Astrocyte (in vitro differentiated cells and primary cell): ENCODE results near the gene GRK5. TPM values are rescaled to one million over a fixed set of nuclear protein-coding genes. Genes with fewer than 3 reads are reported as not detected.
A peak's percentile ranks its signal among the peaks of the same experiment; 100 is the strongest.

Experiments used
- DNase-seq: peaks from one replicate; pipeline ENCODE4 v3.0.0-alpha.2; 2010; ENCODE audit warnings: low read depth
- FAIRE-seq: peaks from 2 replicates; lab custom pipeline; 2011; peaks lifted over from hg19 to GRCh38; lab: Jason Lieb, UNC
- H2AFZ ChIP-seq: 2 replicates; pipeline ENCODE4 v1.6.0; 2012; ENCODE audit warnings: low read depth, low read length, inconsistent platforms
- H3K27ac ChIP-seq: 2 replicates; pipeline ENCODE4 v1.5.1; 2011; ENCODE audit warnings: low read depth, low read length, inconsistent platforms
- H3K27me3 ChIP-seq: 2 replicates; pipeline ENCODE4 v1.6.0; 2011; ENCODE audit warnings: low read length, inconsistent platforms; ENCODE audit not compliant: insufficient read depth
- H3K36me3 ChIP-seq: 2 replicates; pipeline ENCODE4 v1.5.1; 2011; ENCODE audit warnings: low read length, inconsistent platforms; ENCODE audit not compliant: insufficient read depth
- H3K4me1 ChIP-seq: 2 replicates; pipeline ENCODE4 v1.5.1; 2011; ENCODE audit warnings: low read length, inconsistent platforms; ENCODE audit not compliant: insufficient read depth
- H3K4me2 ChIP-seq: 2 replicates; pipeline ENCODE4 v1.6.0; 2012; ENCODE audit warnings: low read length, inconsistent platforms
- H3K4me3 ChIP-seq: 2 replicates; pipeline ENCODE4 v1.5.1; 2011; ENCODE audit warnings: low read depth, mild to moderate bottlenecking, low read length, inconsistent platforms; ENCODE audit not compliant: insufficient read depth
- H3K79me2 ChIP-seq: 2 replicates; pipeline ENCODE4 v1.6.0; 2012; ENCODE audit warnings: mild to moderate bottlenecking, low read length, inconsistent platforms; ENCODE audit not compliant: insufficient read depth
- H3K9ac ChIP-seq: 2 replicates; pipeline ENCODE4 v1.6.0; 2012; ENCODE audit warnings: mild to moderate bottlenecking, low read length, inconsistent platforms
- H3K9me3 ChIP-seq: 2 replicates; pipeline ENCODE4 v1.5.1; 2012; ENCODE audit warnings: low read depth, mild to moderate bottlenecking, low read length, inconsistent platforms; ENCODE audit not compliant: insufficient read depth
- H4K20me1 ChIP-seq: 2 replicates; pipeline ENCODE4 v1.6.0; 2012; ENCODE audit warnings: low read length, inconsistent platforms; ENCODE audit not compliant: insufficient read depth
- H3K27ac Mint-ChIP-seq: one replicate; pipeline ENCODE4 v1.8.0; 2021; ENCODE audit warnings: mild to moderate bottlenecking, mixed read lengths; ENCODE audit not compliant: unreplicated experiment
- H3K27me3 Mint-ChIP-seq: one replicate; pipeline ENCODE4 v1.8.0; 2021; ENCODE audit warnings: low read depth, mixed read lengths; ENCODE audit not compliant: unreplicated experiment
- H3K36me3 Mint-ChIP-seq: one replicate; pipeline ENCODE4 v1.8.0; 2021; ENCODE audit warnings: low read depth, mixed read lengths; ENCODE audit not compliant: unreplicated experiment
- H3K4me1 Mint-ChIP-seq: one replicate; pipeline ENCODE4 v1.8.0; 2021; ENCODE audit warnings: low read depth, mixed read lengths; ENCODE audit not compliant: unreplicated experiment
- H3K4me3 Mint-ChIP-seq: one replicate; pipeline ENCODE4 v1.8.0; 2021; ENCODE audit warnings: mild to moderate bottlenecking, moderate library complexity, mixed read lengths; ENCODE audit not compliant: unreplicated experiment
- H3K9me3 Mint-ChIP-seq: one replicate; pipeline ENCODE4 v1.8.0; 2021; ENCODE audit warnings: mild to moderate bottlenecking, mixed read lengths; ENCODE audit not compliant: unreplicated experiment
- EZH2 ChIP-seq: IDR thresholded peaks from 2 replicates; pipeline ENCODE4 v1.6.1; 2012; ENCODE audit warnings: mild to moderate bottlenecking, low read length, inconsistent platforms; ENCODE audit not compliant: insufficient read depth
- total RNA-seq: library from RNA; stranded (reverse); gene quantifications from 2 replicates; pipeline ENCODE4 v1.2.1, GENCODE V29; 2021
- TF ChIP-seq, protein P1 (sequence below): IDR thresholded peaks from 2 replicates; pipeline ENCODE4 v1.5.1; 2011; ENCODE audit warnings: low read depth, mild to moderate bottlenecking, inconsistent platforms, low read length, moderate library complexity; ENCODE audit not compliant: insufficient read depth

The GRK5 gene
- total RNA-seq, 1 donor from 2014 or later: 8.5 TPM

DNA sequence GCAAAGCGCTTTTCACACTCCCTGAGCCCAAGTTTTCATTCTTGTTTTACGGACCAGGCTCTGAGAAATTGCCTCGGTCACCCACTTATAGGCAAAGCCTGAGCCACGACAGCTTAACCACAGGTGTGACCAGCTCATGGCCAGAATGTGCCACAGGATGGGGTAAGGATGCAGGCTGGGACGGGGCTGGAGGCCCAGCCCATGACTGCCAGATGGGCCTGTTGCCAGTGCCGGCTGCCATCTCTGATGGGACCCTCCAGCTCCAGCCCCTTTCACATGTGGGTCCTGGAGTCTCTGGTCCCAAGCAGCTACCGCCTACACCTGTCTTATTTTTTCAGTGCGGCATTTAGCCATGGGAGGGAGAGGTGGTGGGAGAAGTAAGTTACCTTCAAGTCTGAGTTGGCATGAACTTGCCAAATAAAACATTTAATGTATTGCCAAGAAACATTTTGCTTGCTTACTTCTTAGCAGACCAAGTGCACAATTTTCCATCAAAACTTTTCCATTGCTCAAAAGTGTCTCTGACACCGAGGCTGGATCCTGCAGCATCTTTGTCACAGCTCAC lies 142.6 kb downstream of the GRK5 start:
- no peak overlapping the region for H3K4me3 Mint-ChIP-seq
- Histone ChIP-seq H2AFZ (no peak overlapping the region), H3K9me3 (no peaks in the 10 kb centered on the region), H3K79me2 (no peaks in the 10 kb centered on the region), H3K4me3 (no peak overlapping the region), H3K4me2 (no peak overlapping the region), H3K27me3 (no peaks in the 10 kb centered on the region), H4K20me1 (peaks cover 11% of the 10 kb centered on the region), H3K9ac (no peak overlapping the region), H3K36me3 (no peaks in the 10 kb centered on the region), H3K4me1 (peaks cover 4% of the 10 kb centered on the region), H3K27ac (no peak overlapping the region)
- no peak overlapping the region for H3K27ac Mint-ChIP-seq
- no peak for FAIRE-seq
- peaks cover 9% of the 10 kb centered on the region for H3K9me3 Mint-ChIP-seq
- DNase-seq: no peak
- TF ChIP-seq, protein P1, sequence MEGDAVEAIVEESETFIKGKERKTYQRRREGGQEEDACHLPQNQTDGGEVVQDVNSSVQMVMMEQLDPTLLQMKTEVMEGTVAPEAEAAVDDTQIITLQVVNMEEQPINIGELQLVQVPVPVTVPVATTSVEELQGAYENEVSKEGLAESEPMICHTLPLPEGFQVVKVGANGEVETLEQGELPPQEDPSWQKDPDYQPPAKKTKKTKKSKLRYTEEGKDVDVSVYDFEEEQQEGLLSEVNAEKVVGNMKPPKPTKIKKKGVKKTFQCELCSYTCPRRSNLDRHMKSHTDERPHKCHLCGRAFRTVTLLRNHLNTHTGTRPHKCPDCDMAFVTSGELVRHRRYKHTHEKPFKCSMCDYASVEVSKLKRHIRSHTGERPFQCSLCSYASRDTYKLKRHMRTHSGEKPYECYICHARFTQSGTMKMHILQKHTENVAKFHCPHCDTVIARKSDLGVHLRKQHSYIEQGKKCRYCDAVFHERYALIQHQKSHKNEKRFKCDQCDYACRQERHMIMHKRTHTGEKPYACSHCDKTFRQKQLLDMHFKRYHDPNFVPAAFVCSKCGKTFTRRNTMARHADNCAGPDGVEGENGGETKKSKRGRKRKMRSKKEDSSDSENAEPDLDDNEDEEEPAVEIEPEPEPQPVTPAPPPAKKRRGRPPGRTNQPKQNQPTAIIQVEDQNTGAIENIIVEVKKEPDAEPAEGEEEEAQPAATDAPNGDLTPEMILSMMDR: no peak
- TF ChIP-seq EZH2: no peak
- H3K4me1 Mint-ChIP-seq: peaks cover 2% of the 10 kb centered on the region
- no peaks in the 10 kb centered on the region for H3K36me3 Mint-ChIP-seq
- H3K27me3 Mint-ChIP-seq: peaks cover 4% of the 10 kb centered on the region

DNA sequence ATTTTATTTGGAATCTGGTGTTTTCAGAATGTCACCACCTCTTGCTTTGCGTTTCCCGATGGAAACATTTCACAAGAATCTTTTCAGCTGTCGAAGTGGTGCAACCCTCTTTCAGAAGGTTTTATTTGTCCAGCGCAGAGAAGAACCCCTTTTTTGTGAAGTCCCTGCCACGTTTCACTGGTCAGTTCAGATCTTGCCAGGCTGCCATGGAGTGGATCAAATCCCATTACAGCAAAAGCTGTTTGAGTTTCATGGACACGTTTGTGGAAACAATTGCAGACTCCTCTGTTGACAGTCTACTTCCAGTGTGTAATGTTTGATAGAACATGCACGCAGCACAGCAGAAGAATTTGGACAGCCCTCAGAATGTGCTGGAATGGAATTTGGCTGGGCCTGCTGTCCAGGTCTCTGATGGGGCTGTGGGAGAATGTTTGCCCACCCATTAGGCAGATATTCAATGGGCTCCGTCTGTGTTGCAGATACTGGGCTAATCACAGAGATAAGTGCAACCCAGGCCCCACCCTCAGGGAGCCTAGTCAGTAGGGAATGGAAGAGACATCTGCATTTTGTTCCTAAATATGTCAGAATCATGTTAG lies 143.2 kb downstream of the GRK5 start:
- Mint-ChIP-seq H3K4me1 (peaks cover 2% of the 10 kb centered on the region), H3K9me3 (peaks cover 9% of the 10 kb centered on the region), H3K27ac (no peak overlapping the region), H3K36me3 (no peaks in the 10 kb centered on the region), H3K4me3 (no peak overlapping the region), H3K27me3 (no peaks in the 10 kb centered on the region)
- H4K20me1 ChIP-seq: peaks cover 11% of the 10 kb centered on the region
- no peak overlapping the region for H2AFZ ChIP-seq
- peaks cover 4% of the 10 kb centered on the region for H3K4me1 ChIP-seq
- FAIRE-seq (no peak), DNase-seq (peak; percentile 74)
- no peaks in the 10 kb centered on the region for H3K9me3 ChIP-seq
- no peak overlapping the region for H3K4me3 ChIP-seq
- no peaks in the 10 kb centered on the region for H3K27me3 ChIP-seq
- no peak overlapping the region for H3K27ac ChIP-seq
- no peak overlapping the region for H3K9ac ChIP-seq
- no peaks in the 10 kb centered on the region for H3K79me2 ChIP-seq
- TF ChIP-seq, protein P1: no peak
- TF ChIP-seq EZH2: no peak
- no peaks in the 10 kb centered on the region for H3K36me3 ChIP-seq
- H3K4me2 ChIP-seq: no peak overlapping the region

DNA sequence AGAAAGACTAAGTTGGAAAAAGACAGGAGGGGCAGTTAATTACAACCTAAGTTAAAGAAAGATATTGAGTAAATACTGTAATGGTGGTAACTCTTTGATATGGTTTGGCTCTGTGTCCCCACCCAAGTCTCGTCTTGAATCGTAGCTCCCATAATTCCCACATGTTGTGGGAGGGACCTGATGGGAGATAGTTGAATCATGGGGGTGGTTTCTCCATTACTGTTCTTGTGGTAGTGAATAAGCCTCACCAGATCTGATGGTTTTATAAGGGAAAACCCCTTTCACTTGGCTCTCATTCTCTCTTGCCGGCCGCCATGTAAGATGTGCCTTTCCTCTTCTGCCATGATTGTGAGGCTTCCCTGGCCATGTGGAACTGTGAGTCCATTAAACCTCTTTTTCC lies 143.8 kb downstream of the GRK5 start:
- no peak overlapping the region for H2AFZ ChIP-seq
- H3K4me3 ChIP-seq: no peak overlapping the region
- peaks cover 2% of the 10 kb centered on the region for H3K4me1 Mint-ChIP-seq
- H3K79me2 ChIP-seq: no peaks in the 10 kb centered on the region
- peaks cover 9% of the 10 kb centered on the region for H3K9me3 Mint-ChIP-seq
- H3K27me3 Mint-ChIP-seq: no peaks in the 10 kb centered on the region
- H3K9me3 ChIP-seq: no peaks in the 10 kb centered on the region
- no peaks in the 10 kb centered on the region for H3K27me3 ChIP-seq
- H4K20me1 ChIP-seq: peaks cover 11% of the 10 kb centered on the region
- no peak overlapping the region for H3K4me2 ChIP-seq
- no peaks in the 10 kb centered on the region for H3K36me3 ChIP-seq
- no peaks in the 10 kb centered on the region for H3K36me3 Mint-ChIP-seq
- DNase-seq (no peak), FAIRE-seq (no peak)
- peaks cover 4% of the 10 kb centered on the region for H3K4me1 ChIP-seq
- H3K4me3 Mint-ChIP-seq: no peak overlapping the region
- no peak overlapping the region for H3K9ac ChIP-seq
- no peak overlapping the region for H3K27ac ChIP-seq
- TF ChIP-seq, protein P1: no peak
- no peak for TF ChIP-seq EZH2
- H3K27ac Mint-ChIP-seq: no peak overlapping the region
